Stomach (tissue), 9 donors: ENCODE measurements around the gene MRC1. TPM values are rescaled to one million over a fixed set of nuclear protein-coding genes. Genes with fewer than 3 reads are reported as not detected.
A peak's percentile ranks its signal among the peaks of the same experiment; 100 is the strongest.

Source experiments
- DNase-seq, 2 donors: peaks; one replicate each; pipeline versions ENCODE4 v3.0.0 to v3.0.0-alpha.2; 2013 to 2019
- H3K27ac ChIP-seq, 5 donors: fragments of 200-600 bp in 4 of 5; sonication (generic) in 4 of 5; one replicate each; pipeline ENCODE4 v1.5.1; 2013 to 2019; ENCODE audit warnings: mild to moderate bottlenecking in 1 of 5, moderate library complexity in 1 of 5
- H3K27me3 ChIP-seq, 3 donors: fragments of 200-600 bp; sonication (generic); one replicate each; pipeline ENCODE4 v1.5.1; 2017 to 2019; ENCODE audit warnings: mixed run types in 1 of 3
- H3K36me3 ChIP-seq, 4 donors: fragments of 200-600 bp; sonication (generic); 1 replicate in 3 of 4; 2 replicates in 1 of 4; pipeline ENCODE4 v1.5.1; 2016 to 2019
- H3K4me1 ChIP-seq, 4 donors: fragments of 200-600 bp; sonication (generic); one replicate each; pipeline ENCODE4 v1.5.1; 2016 to 2019
- H3K4me3 ChIP-seq, 4 donors: fragments of 200-600 bp; sonication (generic) in 3 of 4; one replicate each; pipeline ENCODE4 v1.5.1; 2016 to 2019; ENCODE audit warnings: mild to moderate bottlenecking in 1 of 4
- H3K9me3 ChIP-seq, 4 donors: fragments of 200-600 bp; sonication (generic); one replicate each; pipeline ENCODE4 v1.5.1; 2016 to 2019
- CTCF ChIP-seq, 7 experiments: fragments of 450-650 bp in 4 of 7; fragments of 200-600 bp in 3 of 7; sonication (generic) in 3 of 7; IDR thresholded peaks; one replicate each; pipeline ENCODE4 v1.5.1; 2016 to 2019; ENCODE audit warnings: antibody characterized with exemption in 7 of 7, control low read depth in 2 of 7, mild to moderate bottlenecking in 1 of 7
- EP300 ChIP-seq: sonication (generic); formaldehyde crosslinking; IDR thresholded peaks from one replicate; pipeline ENCODE4 v1.6.1; 2017; ENCODE audit warnings: antibody characterized with exemption
- POLR2A ChIP-seq, 4 donors: fragments of 450-650 bp; IDR thresholded peaks; one replicate each; pipeline ENCODE4 v1.6.1; 2016; ENCODE audit warnings: antibody characterized with exemption in 4 of 4, control low read depth in 2 of 4, mild to moderate bottlenecking in 1 of 4, moderate library complexity in 1 of 4
- POLR2AphosphoS5 ChIP-seq, 3 donors: sonication (generic); formaldehyde crosslinking; IDR thresholded peaks; one replicate each; pipeline ENCODE4 v1.6.1; 2016; ENCODE audit warnings: antibody characterized with exemption in 3 of 3
- WGBS, 5 donors: extraction: QIAGEN DNeasy Blood & Tissue Kit in 3 of 5; methylation state at CpG; one replicate each; pipeline versions ENCODE4 v1.1.5 to v1.1.7; 2013 to 2018; 5-methylcytosine and 5-hydroxymethylcytosine counted together
- intact Hi-C: fragments of 100-400 bp; cut with DNase I; formaldehyde crosslinking; loops from one replicate; pipeline ENCODE4 v1.15.1; 2023; ENCODE audit warnings: low total_unique reads
- polyA plus RNA-seq, 3 donors: library from polyadenylated mRNA; stranded (reverse); fragments of 200-250 nt; gene quantifications; one replicate each; pipeline ENCODE4 v1.2.3, GENCODE V29; 2013
- total RNA-seq, 5 donors: library from RNA; depleted of rRNA; stranded (reverse); fragments of >200 nt; gene quantifications; one replicate each; pipeline versions ENCODE4 v1.1.0 to v1.2.3, GENCODE V29; 2014 to 2016
- donor health status: healthy with polysubstance abuse.
- donor health status: Bipolar disorder and iron deficiency.
- donor health status: healthy.

The MRC1 gene
- total and polyA plus RNA-seq, 8 donors, result 1.9 to 50.3 (median 7.5) TPM

DNA sequence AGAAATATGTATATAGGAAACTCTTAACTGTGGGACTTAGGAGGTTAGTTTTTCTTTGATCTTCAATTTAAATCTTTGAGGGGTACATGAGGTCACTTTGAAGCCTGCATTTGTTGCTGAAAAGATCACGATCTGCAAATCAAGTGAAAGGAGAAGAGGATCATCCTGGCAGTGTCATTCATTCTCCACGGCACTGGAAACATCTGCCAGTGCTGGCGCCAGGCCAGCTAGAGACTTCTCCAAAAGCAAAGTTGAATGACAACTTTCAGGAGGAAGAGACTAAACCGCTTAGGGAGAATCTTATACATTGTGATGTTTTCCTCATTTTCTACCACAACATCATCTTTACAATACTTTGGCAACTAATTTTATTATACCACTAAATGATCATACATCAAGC is 42.5 kb downstream of the MRC1 start:
- peak in 1 of 2 donors; percentile 43 for DNase-seq
- no peak overlapping the region for H3K27ac ChIP-seq
- intact Hi-C loops, result no loop called here
- no peaks in the 10 kb centered on the region for H3K27me3 ChIP-seq
- H3K4me3 ChIP-seq, result no peak overlapping the region
- H3K9me3 ChIP-seq, result no peaks in the 10 kb centered on the region
- H3K4me1 ChIP-seq, result no peaks in the 10 kb centered on the region
- no peak for TF ChIP-seq EP300
- TF ChIP-seq CTCF (IDR thresholded peaks at IDR 0.05), result no peak
- no peak for TF ChIP-seq POLR2A (IDR thresholded peaks at IDR 0.05)
- TF ChIP-seq POLR2AphosphoS5 (IDR thresholded peaks at IDR 0.05), result no peak
- WGBS, 5 donors, result 31 to 38% (median 34%) methylated on average over 4 of the region's 4 CpGs
- no peaks in the 10 kb centered on the region for H3K36me3 ChIP-seq

DNA sequence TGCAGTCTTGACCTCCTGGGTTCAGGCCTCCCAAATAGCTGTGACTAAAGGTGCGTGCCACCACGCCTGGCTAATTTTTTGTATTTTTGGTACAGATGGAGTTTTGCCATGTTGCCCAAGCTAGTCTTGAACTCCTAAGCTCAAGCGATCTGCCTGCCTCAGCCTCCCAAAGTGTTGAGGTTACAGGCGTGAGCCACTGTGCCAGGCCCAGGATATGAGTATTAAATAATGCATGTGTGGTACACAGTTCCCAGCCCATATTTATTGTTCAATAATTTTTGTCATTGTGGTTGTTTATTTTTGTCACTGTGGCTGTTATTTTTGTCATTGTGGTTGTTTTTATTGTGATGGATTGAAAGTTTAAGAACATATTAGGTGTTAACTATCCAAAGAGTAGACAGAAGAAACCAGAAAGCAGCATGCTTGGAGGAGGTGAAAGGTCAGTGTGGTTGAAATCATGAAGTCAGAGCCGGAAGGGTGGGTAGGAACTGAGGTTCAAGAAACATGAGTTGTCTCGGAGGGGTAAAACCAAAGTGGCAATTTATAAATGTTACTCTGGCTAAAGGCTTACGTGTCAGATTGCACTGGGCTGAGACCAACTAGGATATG is 45.0 kb downstream of the MRC1 start:
- intact Hi-C loops, result no loop called here
- Histone ChIP-seq H3K9me3 (no peaks in the 10 kb centered on the region), H3K4me1 (no peaks in the 10 kb centered on the region), H3K4me3 (no peak overlapping the region), H3K27me3 (no peaks in the 10 kb centered on the region), H3K36me3 (no peaks in the 10 kb centered on the region), H3K27ac (no peak overlapping the region)
- DNase-seq, result no peak
- WGBS, 5 donors, result 84 to 93% (median 91%) methylated on average over 7 of the region's 7 CpGs
- TF ChIP-seq POLR2A (IDR thresholded peaks at IDR 0.05), result no peak
- TF ChIP-seq CTCF (IDR thresholded peaks at IDR 0.05), result no peak
- no peak for TF ChIP-seq POLR2AphosphoS5 (IDR thresholded peaks at IDR 0.05)
- TF ChIP-seq EP300, result no peak

DNA sequence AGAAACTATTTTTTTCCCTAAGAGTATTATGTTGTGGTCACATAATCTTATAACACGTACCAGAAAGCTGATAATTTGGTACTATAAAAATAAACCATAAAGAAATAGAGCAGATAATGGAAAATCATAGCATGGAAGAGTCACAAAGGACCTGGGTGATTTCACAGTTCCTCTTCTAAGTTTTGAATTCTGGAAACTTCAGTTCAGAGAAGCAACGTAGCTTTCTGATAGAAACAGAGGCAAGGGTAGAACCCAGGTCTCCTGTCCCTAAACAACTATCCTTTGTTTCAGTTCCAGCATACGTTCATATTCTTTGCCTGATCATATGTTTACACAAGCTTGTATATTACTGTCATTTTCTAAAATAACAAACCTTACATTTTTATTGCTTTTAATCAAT is 47.9 kb downstream of the MRC1 start:
- Histone ChIP-seq H3K9me3 (no peaks in the 10 kb centered on the region), H3K4me3 (no peak overlapping the region), H3K36me3 (no peaks in the 10 kb centered on the region), H3K27me3 (no peaks in the 10 kb centered on the region), H3K27ac (no peak overlapping the region), H3K4me1 (no peaks in the 10 kb centered on the region)
- no peak for TF ChIP-seq EP300
- TF ChIP-seq POLR2AphosphoS5 (IDR thresholded peaks at IDR 0.05), result no peak
- TF ChIP-seq POLR2A (IDR thresholded peaks at IDR 0.05), result no peak
- TF ChIP-seq CTCF (IDR thresholded peaks at IDR 0.05), result no peak
- intact Hi-C loops, result no loop called here
- no peak for DNase-seq
- WGBS, 5 donors, result 37 to 50% (median 45%) methylated on average over 3 of the region's 3 CpGs

- no peak for DNase-seq
- intact Hi-C loops, result no loop called here
- H3K36me3 ChIP-seq, result no peaks in the 10 kb centered on the region
- H3K4me1 ChIP-seq, result no peaks in the 10 kb centered on the region
- H3K9me3 ChIP-seq, result no peaks in the 10 kb centered on the region
- WGBS, 5 donors, result 80 to 91% (median 85%) methylated on average over 8 of the region's 8 CpGs
- no peak overlapping the region for H3K27ac ChIP-seq
- H3K4me3 ChIP-seq, result no peak overlapping the region
- H3K27me3 ChIP-seq, result no peaks in the 10 kb centered on the region
- no peak for TF ChIP-seq POLR2AphosphoS5 (IDR thresholded peaks at IDR 0.05)
- no peak for TF ChIP-seq EP300
Observed at GRCh38 chr10:17859492-17860156, 50.5 kb downstream of the MRC1 start.

DNA sequence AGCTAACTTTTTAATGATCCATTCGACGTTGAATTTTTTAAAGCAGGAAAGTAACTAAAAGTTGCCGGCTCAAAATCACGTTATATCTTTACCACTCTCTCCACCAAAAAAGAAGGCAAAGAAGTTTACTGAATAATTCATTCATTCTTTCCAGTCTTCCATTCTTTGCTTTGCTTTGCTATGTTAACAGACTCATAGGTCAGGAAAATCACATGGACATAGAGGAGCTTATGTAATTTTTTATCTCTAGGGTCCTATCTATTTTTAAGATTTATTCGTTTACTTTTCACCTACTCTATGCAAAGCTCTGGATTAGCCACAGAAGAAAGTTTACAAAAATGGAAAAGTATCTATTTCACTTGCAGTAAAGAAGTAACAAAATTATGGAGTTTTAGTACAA is 52.6 kb downstream of the MRC1 start:
- TF ChIP-seq POLR2A (IDR thresholded peaks at IDR 0.05) (no peak), POLR2AphosphoS5 (IDR thresholded peaks at IDR 0.05) (no peak), EP300 (no peak)
- Histone ChIP-seq H3K27me3 (no peaks in the 10 kb centered on the region), H3K4me1 (no peaks in the 10 kb centered on the region), H3K27ac (no peak overlapping the region), H3K4me3 (no peak overlapping the region), H3K36me3 (no peaks in the 10 kb centered on the region), H3K9me3 (no peaks in the 10 kb centered on the region)
- 78 to 85% (median 80%) methylated on average over 5 of the region's 5 CpGs for WGBS, 5 donors
- intact Hi-C loops, result no loop called here
- no peak for DNase-seq
